ENCODE data around the gene RBFA. TPM values are rescaled to one million over a fixed set of nuclear protein-coding genes. Genes with fewer than 3 reads are reported as not detected.

Gene RBFA
- total and polyA plus RNA-seq, 2 of the 13 experiments (the other 11 are each of a cell fraction or from before 2014, with no cell fraction given) = 29.7 to 42.4 TPM

DNA sequence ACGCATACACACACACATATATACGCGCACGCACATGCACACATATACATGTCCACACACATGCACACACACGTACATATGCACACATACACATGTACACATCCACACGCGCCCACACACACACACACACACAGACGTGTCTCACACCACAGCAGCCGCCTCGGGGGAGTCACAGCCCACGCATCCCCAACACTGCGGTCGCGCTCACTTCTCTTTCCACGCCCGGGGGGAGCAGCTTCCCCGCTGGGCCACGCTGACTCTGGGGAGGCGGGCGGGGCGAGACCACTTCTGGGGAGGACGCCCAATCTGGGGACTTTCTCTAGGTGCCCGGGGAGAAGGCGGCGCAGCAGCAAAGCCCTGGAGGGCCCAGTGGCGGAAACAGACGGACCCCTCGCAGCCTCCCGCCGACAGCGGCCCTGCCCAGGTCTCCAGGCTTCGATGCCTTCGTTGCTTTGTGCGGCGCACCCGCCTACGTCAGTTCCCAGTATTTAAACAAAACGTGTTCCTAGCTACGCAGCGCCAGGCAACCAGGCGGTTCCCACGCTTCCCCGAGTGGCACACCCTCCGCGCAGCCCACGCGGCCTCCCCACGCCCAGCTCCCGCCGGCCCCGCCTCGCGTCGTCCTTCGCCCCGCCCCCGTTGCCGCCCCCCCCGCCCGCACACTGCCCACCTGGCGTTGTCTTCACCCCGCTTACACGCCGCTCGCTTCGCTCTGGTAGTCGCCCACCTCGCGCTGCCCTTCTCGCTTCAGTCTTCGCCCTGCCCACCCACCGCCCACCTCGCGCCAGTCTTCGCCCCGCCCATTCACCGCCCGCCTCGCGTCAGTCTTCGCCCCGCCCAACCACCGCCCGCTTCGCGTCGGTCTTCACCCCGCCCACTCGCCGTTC is 810 bp upstream of the RBFA start (continued):
- 0 out of 2 replicates have a peak, but pooled peaks have one; percentile 46 for TF ChIP-seq ZFYVE20 (CRISPR knock-in tag; IDR thresholded peaks at IDR 0.05; ENCODE audit: borderline replicate concordance, low read depth)
- no peak for TF ChIP-seq ZFP82 (CRISPR knock-in tag; IDR thresholded peaks at IDR 0.05; ENCODE audit: borderline replicate concordance)
- TF ChIP-seq, protein P1, sequence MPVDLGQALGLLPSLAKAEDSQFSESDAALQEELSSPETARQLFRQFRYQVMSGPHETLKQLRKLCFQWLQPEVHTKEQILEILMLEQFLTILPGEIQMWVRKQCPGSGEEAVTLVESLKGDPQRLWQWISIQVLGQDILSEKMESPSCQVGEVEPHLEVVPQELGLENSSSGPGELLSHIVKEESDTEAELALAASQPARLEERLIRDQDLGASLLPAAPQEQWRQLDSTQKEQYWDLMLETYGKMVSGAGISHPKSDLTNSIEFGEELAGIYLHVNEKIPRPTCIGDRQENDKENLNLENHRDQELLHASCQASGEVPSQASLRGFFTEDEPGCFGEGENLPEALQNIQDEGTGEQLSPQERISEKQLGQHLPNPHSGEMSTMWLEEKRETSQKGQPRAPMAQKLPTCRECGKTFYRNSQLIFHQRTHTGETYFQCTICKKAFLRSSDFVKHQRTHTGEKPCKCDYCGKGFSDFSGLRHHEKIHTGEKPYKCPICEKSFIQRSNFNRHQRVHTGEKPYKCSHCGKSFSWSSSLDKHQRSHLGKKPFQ (CRISPR knock-in tag; IDR thresholded peaks at IDR 0.05; ENCODE audit: insufficient replicate concordance) = no peak
- 0 out of 2 replicates have a peak, but pooled peaks have one; percentile 32 for TF ChIP-seq ATF7-NPFF (CRISPR knock-in tag; IDR thresholded peaks at IDR 0.05; ENCODE audit: low read depth)
- TF ChIP-seq ZMAT3 (CRISPR knock-in tag; conservative IDR thresholded peaks at IDR 0.05) = 0 out of 2 replicates have a peak, but pooled peaks have one; percentile 41
- 0 out of 2 replicates have a peak, but pooled peaks have one; percentile 16 for TF ChIP-seq PBX2 (CRISPR knock-in tag; IDR thresholded peaks at IDR 0.05)
- peak; percentile 63 to 64 for TF ChIP-seq POLR2A (IDR thresholded peaks at IDR 0.05; ENCODE audit: insufficient read depth in 1 of 2, low read depth in 2 of 2, low read length in 2 of 2)
- TF ChIP-seq, protein P2, sequence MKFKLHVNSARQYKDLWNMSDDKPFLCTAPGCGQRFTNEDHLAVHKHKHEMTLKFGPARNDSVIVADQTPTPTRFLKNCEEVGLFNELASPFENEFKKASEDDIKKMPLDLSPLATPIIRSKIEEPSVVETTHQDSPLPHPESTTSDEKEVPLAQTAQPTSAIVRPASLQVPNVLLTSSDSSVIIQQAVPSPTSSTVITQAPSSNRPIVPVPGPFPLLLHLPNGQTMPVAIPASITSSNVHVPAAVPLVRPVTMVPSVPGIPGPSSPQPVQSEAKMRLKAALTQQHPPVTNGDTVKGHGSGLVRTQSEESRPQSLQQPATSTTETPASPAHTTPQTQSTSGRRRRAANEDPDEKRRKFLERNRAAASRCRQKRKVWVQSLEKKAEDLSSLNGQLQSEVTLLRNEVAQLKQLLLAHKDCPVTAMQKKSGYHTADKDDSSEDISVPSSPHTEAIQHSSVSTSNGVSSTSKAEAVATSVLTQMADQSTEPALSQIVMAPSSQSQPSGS (CRISPR knock-in tag; IDR thresholded peaks at IDR 0.05) = no peak
- TF ChIP-seq SRY (CRISPR knock-in tag; IDR thresholded peaks at IDR 0.05) = peak; percentile 70
- TF ChIP-seq KMT2B (CRISPR knock-in tag; IDR thresholded peaks at IDR 0.05) = peak; percentile 53; the same call in 1 of the 2 replicates
- TF ChIP-seq ZNF792 (CRISPR knock-in tag; IDR thresholded peaks at IDR 0.05) = 0 out of 2 replicates have a peak, but pooled peaks have one; percentile 17
- TF ChIP-seq ZNF10 (CRISPR knock-in tag; IDR thresholded peaks at IDR 0.05; ENCODE audit: borderline replicate concordance, low read depth) = no peak
- TF ChIP-seq, protein P3, sequence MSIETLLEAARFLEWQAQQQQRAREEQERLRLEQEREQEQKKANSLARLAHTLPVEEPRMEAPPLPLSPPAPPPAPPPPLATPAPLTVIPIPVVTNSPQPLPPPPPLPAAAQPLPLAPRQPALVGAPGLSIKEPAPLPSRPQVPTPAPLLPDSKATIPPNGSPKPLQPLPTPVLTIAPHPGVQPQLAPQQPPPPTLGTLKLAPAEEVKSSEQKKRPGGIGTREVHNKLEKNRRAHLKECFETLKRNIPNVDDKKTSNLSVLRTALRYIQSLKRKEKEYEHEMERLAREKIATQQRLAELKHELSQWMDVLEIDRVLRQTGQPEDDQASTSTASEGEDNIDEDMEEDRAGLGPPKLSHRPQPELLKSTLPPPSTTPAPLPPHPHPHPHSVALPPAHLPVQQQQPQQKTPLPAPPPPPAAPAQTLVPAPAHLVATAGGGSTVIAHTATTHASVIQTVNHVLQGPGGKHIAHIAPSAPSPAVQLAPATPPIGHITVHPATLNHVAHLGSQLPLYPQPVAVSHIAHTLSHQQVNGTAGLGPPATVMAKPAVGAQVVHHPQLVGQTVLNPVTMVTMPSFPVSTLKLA (IDR thresholded peaks at IDR 0.05) = peak; percentile 58
- 0 out of 2 replicates have a peak, but pooled peaks have one; percentile 18 for TF ChIP-seq ZNF607 (CRISPR knock-in tag; IDR thresholded peaks at IDR 0.05; ENCODE audit: borderline replicate concordance)
- TF ChIP-seq ZNF605 (CRISPR knock-in tag; IDR thresholded peaks at IDR 0.05) = peak; percentile 37; the same call in 1 of the 2 replicates
- peak; percentile 69; the same call in 1 of the 3 replicates for TF ChIP-seq MXI1 (IDR thresholded peaks at IDR 0.05; ENCODE audit: borderline replicate concordance, low read depth, low read length)
- TF ChIP-seq, protein P4, sequence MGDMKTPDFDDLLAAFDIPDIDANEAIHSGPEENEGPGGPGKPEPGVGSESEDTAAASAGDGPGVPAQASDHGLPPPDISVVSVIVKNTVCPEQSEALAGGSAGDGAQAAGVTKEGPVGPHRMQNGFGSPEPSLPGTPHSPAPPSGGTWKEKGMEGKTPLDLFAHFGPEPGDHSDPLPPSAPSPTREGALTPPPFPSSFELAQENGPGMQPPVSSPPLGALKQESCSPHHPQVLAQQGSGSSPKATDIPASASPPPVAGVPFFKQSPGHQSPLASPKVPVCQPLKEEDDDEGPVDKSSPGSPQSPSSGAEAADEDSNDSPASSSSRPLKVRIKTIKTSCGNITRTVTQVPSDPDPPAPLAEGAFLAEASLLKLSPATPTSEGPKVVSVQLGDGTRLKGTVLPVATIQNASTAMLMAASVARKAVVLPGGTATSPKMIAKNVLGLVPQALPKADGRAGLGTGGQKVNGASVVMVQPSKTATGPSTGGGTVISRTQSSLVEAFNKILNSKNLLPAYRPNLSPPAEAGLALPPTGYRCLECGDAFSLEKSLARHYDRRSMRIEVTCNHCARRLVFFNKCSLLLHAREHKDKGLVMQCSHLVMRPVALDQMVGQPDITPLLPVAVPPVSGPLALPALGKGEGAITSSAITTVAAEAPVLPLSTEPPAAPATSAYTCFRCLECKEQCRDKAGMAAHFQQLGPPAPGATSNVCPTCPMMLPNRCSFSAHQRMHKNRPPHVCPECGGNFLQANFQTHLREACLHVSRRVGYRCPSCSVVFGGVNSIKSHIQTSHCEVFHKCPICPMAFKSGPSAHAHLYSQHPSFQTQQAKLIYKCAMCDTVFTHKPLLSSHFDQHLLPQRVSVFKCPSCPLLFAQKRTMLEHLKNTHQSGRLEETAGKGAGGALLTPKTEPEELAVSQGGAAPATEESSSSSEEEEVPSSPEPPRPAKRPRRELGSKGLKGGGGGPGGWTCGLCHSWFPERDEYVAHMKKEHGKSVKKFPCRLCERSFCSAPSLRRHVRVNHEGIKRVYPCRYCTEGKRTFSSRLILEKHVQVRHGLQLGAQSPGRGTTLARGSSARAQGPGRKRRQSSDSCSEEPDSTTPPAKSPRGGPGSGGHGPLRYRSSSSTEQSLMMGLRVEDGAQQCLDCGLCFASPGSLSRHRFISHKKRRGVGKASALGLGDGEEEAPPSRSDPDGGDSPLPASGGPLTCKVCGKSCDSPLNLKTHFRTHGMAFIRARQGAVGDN (CRISPR knock-in tag; IDR thresholded peaks at IDR 0.05) = peak; percentile 64
- 0 out of 2 replicates have a peak, but pooled peaks have one; percentile 39 for TF ChIP-seq ZC3H13 (CRISPR knock-in tag; IDR thresholded peaks at IDR 0.05)

Measured in HepG2 (cell line).